Right lobe of liver (tissue), 4 donors: Measurements from ENCODE around the gene PHKB.

Experiments used
- POLR2A ChIP-seq: fragments of 450-650 bp; IDR thresholded peaks from one replicate; pipeline ENCODE4 v1.6.1; 2017; ENCODE audit warnings: antibody characterized with exemption, mild to moderate bottlenecking
- TF ChIP-seq, protein P1 (sequence below), 4 donors: fragments of 200-600 bp in 3 of 4; fragments of 450-650 bp in 1 of 4; IDR thresholded peaks; one replicate each; pipeline versions ENCODE4 v1.5.1 to v1.8.0; 2016 to 2022; ENCODE audit warnings: antibody characterized with exemption in 4 of 4, mild to moderate bottlenecking in 2 of 4
- donor health status: DM: no; HTN: no; CAD: no.
- donor health status: DM: no; HTN: no; CAD: no.
- donor health status: DM: no; HTN: yes; CAD: no.

DNA sequence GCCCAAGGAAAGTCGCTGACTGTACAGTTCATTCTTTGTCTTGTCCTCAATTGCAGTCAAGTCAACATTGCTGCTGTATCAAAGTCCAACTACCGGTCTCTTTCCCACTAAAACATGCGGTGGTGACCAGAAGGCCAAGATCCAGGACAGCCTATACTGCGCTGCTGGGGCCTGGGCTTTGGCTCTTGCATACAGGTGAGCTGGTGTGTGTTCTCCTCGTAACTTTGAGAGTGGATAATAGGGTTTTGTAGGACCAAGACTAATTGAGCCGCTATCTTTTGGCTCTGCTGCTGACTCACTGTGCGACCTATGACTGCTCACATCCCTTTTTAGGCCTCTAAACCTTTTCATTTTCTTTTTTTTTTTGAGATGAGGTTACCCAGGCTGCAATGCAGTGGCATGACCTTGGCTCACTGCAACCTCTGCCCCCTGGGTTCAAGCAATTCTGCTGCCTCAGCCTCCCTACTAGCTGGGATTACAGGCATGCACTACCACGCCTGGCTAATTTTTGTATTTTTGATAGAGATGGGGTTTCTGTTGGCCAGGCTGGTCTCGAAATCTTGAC, 38.7 kb downstream of the PHKB start:
- TF ChIP-seq, protein P1, sequence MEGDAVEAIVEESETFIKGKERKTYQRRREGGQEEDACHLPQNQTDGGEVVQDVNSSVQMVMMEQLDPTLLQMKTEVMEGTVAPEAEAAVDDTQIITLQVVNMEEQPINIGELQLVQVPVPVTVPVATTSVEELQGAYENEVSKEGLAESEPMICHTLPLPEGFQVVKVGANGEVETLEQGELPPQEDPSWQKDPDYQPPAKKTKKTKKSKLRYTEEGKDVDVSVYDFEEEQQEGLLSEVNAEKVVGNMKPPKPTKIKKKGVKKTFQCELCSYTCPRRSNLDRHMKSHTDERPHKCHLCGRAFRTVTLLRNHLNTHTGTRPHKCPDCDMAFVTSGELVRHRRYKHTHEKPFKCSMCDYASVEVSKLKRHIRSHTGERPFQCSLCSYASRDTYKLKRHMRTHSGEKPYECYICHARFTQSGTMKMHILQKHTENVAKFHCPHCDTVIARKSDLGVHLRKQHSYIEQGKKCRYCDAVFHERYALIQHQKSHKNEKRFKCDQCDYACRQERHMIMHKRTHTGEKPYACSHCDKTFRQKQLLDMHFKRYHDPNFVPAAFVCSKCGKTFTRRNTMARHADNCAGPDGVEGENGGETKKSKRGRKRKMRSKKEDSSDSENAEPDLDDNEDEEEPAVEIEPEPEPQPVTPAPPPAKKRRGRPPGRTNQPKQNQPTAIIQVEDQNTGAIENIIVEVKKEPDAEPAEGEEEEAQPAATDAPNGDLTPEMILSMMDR (IDR thresholded peaks at IDR 0.05), result no peak
- TF ChIP-seq POLR2A, result no peak
